Dedifferentiated amniotic fluid mesenchymal stem cell (primary cell): ENCODE measurements around the gene LOXHD1.

ENCODE experiments used
- DNase-seq: peaks from one replicate; pipeline ENCODE4 v3.0.0-alpha.2; 2016; ENCODE audit errors: extremely low spot score

The LOXHD1 gene

DNA sequence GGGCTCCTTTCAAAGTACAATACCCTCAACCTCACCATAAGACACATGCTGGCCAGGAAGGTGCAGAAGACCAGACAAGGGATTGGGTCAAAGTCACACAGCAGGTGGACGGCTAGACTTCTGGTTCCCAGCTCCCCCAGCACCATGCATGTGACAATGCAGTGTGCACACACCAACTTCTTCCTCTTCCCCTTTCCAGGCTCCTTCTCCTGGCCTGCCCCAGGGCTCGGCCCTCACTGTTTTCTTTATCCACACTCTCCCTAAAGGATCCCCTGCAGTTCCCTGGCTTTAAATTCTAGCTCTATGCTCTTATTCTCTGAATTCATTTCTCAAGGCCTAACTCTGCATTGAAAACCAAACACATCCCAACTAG, 82.3 kb downstream of the LOXHD1 start:
- DNase-seq, result no peak

DNA sequence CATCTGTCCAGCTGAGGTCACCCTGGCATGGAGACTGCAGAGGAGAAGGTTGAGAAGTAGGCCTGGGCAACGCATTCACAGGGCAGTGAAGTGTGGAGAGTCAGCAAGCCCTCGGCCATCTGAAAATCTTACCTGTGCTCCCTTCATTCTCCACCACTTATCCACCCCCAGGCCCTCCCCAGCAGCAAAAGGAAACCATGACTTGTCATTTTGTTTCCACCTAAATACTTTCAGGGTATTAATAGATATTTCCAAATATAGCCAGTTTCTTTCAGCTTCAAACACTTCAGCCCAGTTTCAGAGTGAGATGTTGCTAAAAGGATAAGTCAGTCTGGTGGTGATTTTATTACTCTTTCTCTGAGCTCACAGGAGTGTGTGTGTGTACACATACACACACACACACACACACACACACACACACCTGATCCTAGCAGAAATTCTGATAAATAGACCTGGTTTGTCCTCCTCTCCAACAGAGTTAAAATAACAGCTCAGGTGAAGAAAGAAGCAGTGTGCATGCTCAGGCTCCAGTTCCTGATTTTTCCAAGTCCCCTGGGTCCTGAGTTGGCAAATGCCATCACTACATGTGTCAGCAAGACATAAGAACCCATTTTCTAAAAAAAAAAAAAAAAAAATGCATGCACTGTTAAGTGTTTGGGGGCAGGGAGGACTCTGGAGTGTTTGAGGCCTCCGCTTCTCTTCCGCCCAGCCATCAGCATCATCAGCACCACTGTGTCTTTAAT, 82.8 kb downstream of the LOXHD1 start:
- DNase-seq, result no peak

DNA sequence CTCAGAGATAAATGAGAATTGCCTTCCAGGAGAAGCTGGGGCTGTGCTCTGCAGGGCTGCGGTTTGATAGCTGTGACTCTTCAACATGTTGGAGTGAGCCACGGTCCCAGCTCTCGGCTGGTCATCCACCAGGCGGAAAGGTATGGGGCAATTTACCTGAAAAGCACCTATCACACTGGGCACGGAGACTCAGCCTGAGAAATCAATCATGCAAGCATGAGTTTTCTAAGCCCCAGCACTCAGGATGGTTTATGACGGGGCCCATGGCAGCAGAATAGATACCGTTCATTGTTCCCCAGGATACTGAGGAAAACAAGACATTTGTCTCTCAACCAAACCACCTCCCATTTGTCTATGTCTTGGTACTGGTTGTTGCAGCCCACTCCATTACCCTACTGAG, 83.9 kb downstream of the LOXHD1 start:
- DNase-seq, result no peak

DNA sequence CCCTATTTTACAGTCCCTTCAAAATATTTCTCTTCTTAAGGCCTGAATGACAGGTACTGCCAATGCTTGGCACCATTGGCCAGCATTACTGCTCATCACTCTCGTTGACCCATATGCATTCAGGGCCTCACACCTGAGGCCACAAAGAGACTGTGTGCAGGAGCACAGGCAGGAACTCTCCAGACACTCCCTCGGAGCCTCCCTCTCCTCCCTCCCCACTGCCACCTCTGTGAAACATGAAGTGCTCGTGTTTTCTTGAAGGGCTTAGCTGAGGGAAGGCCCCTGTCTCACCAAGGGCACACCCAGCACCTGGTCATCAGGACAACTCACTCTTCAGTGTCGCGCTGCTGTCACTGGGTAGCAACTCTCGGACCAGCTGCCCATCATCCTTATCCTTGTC, 85.3 kb downstream of the LOXHD1 start:
- no peak for DNase-seq

DNA sequence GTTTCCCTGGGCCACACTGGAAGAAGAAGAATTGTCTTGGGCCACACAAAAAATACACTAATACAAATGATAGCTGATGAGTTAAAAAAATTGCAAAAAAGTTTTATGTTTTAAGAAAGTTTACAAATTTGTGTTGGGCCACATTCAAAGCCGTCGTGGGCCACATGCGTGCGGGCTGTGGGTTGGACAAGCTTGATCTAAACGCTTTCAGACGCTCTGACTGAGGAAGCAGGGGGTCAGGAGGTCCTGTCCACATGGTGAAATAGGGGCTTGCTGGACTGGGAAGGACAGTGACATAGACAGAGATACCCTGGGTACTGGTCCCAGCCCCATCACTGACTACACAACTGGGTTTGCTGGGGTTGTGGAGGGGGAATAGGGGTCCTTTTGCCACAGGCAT, 86.4 kb downstream of the LOXHD1 start:
- no peak for DNase-seq

DNA sequence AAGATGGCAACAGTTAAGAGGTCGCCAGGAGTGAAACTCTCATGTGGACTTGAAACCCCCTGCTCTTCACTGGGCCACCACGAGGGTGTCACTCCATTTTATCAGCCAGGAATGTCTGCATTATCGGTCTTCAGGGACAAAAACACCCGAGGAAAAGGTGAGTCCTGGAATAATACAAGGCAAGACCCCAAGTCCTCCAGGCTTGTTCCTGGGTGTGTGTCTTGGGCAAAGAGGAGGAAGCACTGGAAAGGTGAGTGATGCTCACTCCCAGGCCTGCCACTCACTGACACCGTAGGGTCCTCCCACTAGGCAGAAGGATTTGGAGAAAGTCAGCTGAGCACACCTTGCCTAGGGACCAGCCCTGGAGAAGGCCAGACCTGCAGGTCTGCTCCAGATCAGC, 86.9 kb downstream of the LOXHD1 start:
- no peak for DNase-seq

DNA sequence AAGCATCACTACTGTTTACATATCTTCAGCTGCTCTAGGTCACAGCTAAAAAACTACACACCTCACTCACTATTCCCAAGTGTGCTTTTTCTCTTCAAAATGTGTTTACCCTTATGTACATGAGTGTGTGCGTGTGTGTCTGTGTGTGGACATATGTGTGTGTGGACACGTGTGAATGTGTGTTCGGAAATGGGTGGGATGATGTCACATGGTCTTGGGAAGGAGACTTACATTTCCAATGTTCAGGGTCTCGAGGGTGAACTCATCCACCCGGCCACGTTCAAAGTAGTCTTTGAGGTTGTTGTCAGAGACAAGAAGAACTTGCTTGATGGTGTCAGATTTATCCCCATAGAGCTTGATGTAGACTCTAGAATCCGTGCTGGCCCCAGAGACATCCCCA, 87.8 kb downstream of the LOXHD1 start:
- DNase-seq, result no peak

DNA sequence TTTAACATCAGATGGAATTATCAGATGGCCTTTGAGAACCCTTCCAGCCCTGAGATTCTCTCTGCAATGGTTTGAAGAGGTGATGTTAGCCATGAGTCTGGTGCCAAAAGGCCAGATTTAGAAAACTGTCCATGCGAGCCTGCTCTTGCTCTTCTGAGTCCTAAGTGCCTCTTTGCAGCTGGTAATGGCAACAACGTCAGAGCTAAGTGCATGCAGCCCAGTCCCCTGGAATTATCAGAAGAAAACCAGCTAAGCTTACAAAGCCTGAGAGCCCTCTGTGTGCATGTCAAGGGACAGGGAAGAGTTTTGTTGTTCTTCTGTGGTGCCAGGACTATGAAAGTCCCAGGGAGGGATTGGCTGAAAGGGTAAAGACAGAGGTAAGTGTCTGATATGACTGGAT, 89.8 kb downstream of the LOXHD1 start:
- DNase-seq, result no peak

DNA sequence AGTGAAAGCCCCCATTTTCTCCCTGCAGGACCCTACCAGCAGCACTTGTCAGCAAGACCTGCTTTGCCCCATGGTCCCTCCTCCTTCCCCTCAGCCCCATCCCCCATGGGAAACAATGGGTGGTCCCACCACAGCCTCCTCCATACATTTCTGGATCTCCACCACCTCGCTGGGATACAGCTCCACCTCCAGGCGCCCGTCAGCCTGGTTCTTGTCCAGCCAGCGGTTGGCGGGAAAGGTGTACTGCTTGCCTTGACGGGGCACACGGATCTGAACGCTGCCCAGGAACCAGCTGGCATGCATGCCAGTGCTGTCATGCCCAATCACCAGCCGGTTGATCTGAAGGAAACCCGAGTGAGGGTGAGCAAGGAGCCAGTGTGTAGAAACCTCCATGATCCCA, 90.9 kb downstream of the LOXHD1 start:
- no peak for DNase-seq

DNA sequence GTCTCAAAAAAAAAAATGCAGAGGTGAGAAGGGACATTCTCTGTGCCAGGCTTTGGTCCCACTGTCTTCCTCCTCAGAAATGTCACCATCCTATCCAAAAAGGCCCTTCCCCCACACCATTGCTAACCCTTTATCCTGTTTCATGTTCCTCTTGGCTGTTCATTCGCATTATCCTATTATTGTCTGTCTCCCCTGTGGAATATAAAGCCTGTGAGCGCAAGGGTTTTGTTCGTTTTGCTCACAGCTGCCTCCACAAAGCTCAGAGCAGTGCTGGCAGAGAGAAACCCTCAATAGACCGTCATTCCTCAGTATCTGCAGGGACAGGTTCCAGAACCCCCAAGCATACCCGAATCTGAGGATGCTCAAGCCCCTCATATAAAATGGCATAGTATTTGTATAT, 91.8 kb downstream of the LOXHD1 start:
- DNase-seq, result no peak

DNA sequence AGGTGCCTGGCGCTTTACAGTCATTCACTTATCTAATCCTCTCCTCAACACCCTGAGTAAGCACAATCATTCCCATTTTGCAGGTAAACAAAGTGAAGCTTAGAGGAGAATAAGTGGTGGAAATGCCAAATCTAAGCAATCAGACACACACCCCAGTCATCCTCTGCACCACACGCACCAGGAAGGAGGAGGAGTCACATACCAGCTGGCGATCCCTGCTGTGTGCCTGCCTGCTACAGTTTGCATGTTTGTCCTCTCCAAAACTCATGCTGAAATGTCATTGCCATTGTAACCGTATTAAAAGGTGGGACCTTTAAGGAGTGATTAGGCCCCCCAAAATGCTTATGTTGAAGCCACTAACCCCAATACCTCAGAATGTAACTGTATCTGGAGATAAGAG, 93.7 kb downstream of the LOXHD1 start:
- no peak for DNase-seq

DNA sequence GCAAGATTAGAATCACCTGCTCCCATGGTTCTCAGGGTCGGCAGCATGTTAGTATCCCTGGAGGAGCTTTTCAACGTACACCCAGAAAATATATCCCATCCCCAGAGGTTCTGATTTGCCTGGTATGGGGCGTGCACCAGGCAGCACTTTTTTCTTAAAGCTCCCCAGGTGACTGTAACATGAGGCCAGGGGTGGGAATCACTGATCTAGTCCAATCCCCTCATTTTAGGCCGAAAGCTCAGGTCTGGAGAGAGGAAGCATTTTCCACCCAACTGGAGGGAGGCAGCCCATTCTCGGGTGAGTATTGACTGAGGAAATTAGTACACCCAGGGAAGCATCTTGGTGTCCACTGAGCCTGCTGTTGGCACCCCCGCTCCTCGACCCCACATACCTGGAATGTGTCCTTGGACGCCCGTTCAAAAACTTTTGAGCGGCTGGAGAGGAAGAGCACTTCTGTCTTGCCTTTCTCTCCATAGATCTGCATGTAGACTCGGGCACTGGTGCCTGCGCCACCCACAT, 94.3 kb downstream of the LOXHD1 start:
- DNase-seq, result no peak

DNA sequence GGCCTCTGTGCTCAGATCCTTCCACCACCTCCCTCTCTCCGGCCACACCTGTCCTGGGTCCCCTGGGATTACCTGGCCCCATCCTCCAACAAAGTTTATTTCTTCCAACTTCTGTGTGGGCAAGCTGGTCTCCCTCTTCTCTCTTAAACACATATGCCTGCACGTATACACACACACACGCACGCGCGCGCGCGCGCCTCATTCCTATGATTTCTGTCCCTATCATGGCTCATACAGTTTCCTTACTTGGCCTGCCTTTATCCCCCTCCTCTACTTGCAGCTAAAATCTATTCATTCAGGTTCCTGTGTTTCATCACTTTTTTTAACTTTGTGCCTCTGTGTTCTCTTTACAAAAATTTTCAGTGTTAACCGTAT, 96.4 kb downstream of the LOXHD1 start:
- DNase-seq, result no peak

DNA sequence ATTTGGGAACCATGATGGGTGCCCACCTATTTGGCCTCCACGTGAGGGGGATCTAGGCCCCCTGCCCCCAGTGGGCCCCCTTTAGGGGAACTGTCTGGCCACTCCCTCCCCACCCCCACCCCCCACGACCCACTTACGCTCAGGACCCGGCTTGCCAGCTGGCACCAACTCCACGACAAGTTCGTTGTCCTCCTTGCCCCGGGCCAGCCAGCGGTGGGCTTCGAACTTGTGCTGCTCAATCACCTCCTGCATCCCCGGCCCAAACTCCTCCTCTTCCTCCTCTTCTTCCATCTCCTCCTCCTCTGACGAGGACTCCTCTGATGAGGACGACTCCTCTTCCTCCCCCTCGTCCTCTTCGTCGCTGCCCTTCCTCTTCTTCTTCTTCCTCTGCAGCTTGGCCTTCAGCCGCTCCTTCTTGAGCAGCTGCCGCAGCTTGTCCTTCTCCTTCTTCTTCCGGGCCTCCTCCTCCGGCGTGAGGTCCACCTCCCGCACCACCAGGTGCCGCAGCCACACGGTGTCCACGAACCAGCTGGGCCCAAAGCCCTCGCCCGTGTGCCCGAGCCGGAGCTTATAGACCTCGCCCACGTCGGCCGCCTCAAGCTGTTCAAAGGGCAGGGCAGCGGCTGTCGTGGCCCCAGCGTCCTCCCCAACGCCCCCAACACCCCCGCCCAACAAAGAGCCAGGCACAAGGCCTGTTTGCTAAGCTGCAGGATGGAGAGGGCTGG, 96.9 kb downstream of the LOXHD1 start:
- no peak for DNase-seq

DNA sequence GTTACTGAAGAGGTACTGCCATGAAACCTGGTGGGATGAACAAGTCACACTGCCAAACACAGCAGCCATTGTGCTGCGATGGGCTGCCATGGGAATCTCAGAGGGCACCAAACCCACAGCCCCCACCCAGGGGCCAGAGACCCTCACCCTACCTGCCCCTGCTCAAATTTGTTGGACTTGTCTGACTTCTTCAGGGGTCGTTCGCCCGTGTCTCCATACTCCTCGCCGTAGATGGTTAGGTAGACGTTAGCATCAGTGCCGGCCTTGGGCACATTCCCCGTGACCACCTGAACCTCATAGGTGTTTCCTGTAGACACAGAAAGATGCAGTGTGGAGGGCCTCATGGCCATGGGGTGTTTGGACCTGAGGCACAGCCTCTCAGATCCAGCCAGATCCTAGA, 97.7 kb downstream of the LOXHD1 start:
- no peak for DNase-seq

DNA sequence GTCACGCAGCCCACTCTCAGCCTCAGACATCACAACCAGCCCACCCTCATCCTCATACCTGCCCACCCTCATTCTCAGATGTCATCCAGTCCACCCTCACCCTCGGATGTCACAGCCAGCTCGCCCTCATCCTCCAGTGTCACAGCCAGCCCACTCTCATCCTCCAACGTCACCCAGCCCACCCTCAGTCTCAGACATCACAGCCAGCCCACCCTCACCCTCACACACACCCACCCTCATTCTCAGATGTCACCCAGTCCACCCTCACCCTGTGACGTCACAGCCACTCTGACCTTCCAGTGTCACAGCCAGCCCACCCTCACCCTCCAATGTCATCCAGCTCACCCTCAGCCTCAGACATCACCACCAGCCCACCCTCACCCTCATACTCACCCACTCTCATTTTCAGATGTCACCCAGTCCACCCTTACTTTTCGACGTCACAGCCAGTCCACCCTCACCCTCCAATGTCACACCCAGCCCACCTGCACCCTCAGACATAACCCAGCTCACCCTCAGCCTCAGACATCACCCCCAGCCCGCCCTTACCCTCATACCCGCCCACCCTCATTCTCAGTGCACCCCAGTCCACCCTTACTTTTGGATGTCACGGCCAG, 100.3 kb downstream of the LOXHD1 start:
- DNase-seq, result no peak

DNA sequence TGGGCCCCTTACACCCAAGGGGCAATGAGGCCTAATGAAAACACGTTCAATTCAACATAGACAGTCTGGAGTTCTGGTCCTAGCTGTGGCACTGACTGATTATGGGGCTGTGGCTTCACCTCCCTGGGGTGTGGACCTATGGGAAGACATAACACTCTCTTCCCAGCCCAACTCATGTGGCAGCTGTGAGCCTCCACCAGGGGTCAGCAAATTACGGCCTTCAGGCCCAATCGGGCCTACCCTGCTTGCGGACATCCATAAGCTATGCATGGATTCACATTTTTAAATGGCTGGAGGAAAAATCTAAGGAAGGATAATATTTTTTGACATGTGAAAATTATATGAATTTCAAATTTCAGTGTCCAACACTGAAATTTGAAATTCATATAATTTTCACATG, 101.3 kb downstream of the LOXHD1 start:
- DNase-seq, result no peak

DNA sequence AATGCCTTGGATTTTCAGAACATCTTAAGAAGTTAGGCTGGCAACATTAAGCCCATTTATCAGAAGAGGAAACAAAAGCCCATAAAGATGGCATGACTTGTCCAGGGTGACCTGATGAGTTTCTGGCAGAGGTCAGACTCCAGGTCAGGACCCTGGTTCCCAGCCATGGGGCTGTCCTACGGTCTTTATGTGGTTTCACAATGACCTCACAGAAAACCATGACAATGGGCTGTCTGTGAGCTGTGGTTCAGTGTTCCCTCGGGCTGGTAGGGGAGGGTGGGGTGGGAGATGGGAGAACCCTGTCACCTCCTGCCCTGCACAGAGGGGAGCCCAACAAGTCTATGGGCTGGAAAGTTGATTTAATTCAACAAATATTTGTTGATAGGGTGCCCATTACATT, 101.8 kb downstream of the LOXHD1 start:
- no peak for DNase-seq

DNA sequence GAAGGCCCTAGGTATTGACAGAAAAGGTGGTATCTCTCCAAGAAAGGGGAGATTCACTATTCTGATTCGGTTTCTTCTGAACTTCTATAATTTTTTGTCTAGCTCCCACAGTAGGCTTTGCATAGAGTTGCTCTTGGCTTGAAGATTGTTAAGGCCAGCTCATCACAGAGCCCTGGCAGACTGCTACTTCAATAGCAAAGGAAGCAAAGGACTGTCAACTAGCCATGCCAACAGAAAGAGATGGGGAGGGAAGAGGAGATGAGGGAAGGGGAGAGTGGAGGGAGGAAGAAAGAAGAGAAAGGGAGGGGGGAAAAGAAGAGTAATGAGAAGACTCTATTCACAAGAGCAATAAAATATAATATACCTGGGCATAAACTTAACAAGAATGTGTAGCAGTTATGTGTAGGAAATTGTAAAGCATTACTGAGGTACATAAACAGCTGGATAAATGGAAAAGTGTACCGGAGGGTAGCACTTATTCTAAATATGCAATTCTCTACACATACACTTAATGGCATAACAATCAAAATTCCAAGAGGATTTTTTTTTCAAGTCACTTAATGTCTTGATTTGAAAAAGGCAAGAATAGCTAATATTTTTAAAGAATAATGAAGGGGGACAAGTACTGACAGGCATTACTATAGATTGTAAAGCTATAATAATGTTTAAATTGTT, 102.5 kb downstream of the LOXHD1 start:
- DNase-seq, result no peak

DNA sequence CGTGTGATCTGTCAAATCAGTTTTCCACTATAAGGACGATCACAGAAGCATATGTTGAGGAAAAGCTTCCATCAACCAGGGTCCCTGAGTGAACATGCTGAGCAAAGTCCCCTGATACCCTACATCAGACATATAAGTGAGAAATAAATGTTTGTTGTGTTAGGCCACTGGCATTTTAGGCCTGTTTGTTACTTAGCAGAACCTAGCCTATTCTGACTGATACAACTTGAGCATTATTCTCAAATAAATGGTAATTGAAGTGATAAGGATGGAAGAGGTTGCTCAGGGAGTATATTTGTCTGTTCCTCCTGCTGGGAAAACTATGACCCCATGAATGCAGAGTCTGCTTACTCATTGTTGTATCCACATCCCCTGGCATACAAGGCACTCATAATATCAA, 106.4 kb downstream of the LOXHD1 start:
- DNase-seq, result no peak

DNA sequence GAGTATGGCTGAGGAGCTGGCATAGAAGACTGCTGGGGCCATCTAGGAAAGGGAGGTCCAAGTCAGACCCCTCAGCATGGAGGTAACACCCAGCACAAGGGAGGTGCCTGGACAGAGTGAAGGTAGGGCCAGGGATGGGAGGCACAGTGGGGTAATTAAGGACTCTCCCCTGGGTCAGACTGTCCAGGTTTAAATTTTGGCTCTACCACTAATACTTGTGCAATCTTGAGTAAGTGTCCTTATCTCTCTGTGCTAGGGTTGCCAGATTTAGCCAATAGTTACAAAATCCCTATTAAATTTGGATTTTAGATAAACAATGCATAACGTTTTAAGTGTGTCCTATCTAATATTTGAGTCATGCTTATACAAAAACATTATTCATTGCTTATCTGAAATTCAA, 109.5 kb downstream of the LOXHD1 start:
- no peak for DNase-seq

DNA sequence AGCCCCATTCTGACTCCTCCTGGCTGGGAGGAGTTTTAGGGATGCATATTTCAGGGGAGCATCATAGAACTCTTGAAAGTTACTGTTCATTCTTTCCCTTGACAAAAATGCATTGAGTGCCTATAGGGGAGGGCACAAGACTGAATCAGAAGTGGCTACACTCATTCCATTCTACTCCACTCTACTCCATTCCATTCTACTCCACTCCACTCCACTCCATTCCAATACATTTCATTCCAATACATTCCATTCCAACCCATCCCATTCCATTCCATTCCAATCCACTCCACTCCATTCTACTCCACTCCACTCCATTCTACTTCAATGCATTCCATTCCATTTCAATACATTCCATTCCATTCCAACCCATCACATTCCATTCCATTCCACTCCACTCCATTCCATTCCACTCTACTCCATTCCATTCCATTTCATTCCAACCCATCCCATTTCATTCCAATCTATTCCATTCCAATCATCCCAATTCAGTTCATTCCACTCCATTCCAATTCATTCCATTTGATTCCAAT, 110.8 kb downstream of the LOXHD1 start:
- no peak for DNase-seq
